WTC11 (cell line): Measurements from ENCODE around the gene SLC45A1.

Experiments used
- ATF2 ChIP-seq: sonication (generic); formaldehyde crosslinking; IDR thresholded peaks from 2 replicates; pipeline ENCODE4 v1.8.1; 2022; ENCODE audit warnings: low read depth, missing genetic modification reagents, borderline replicate concordance
- CREB1 ChIP-seq: sonication (generic); formaldehyde crosslinking; IDR thresholded peaks from 2 replicates; pipeline ENCODE4 v1.8.0; 2023; ENCODE audit warnings: mild to moderate bottlenecking, missing genetic modification reagents
- CTCF ChIP-seq: fragments of 200-600 bp; IDR thresholded peaks from 2 replicates; pipeline ENCODE4 v1.8.0; 2022; ENCODE audit warnings: antibody characterized with exemption
- HMGXB4 ChIP-seq: sonication (generic); formaldehyde crosslinking; IDR thresholded peaks from 2 replicates; pipeline ENCODE4 v1.8.1; 2023; ENCODE audit warnings: mild to moderate bottlenecking, moderate library complexity, missing genetic modification reagents
- SMAD4 ChIP-seq: sonication (generic); formaldehyde crosslinking; IDR thresholded peaks from 2 replicates; pipeline ENCODE4 v1.8.0; 2022; ENCODE audit warnings: mild to moderate bottlenecking, missing genetic modification reagents
- STAT6 ChIP-seq: sonication (generic); formaldehyde crosslinking; conservative IDR thresholded peaks from 2 replicates; pipeline ENCODE4 v1.8.1; 2023; ENCODE audit warnings: mild to moderate bottlenecking, low read depth, missing genetic modification reagents, moderate library complexity

GRCh38 chr1:8379513-8380186, 61.7 kb downstream of the SLC45A1 start:
- TF ChIP-seq CTCF = no peak
- TF ChIP-seq ATF2 = no peak
- no peak for TF ChIP-seq STAT6 (CRISPR knock-in tag)
- no peak for TF ChIP-seq HMGXB4 (CRISPR knock-in tag)
- no peak for TF ChIP-seq SMAD4 (CRISPR knock-in tag)
- no peak for TF ChIP-seq CREB1 (CRISPR knock-in tag)
